A673 (cell line): ENCODE measurements around the gene ANP32A.
"Not testable (repeated sequence)": the region's sequence is repeated elsewhere in the genome, so short reads cannot be mapped to it uniquely, and the experiment has no call there.

Experiments used
- EZH2 ChIP-seq: fragments of 200-600 bp; sonication (generic); IDR thresholded peaks from 2 replicates; pipeline ENCODE4 v1.6.1; 2017; ENCODE audit warnings: borderline replicate concordance, low read depth, mild to moderate bottlenecking, mixed read lengths, antibody characterized with exemption, low read length; ENCODE audit not compliant: poor library complexity, severe bottlenecking
- TF ChIP-seq, protein P1 (sequence below): fragments of 300-800, 200-600 bp; sonication (generic); conservative IDR thresholded peaks from 2 replicates; pipeline ENCODE4 v1.5.1; 2017; ENCODE audit warnings: low read depth, mild to moderate bottlenecking, antibody characterized with exemption, low read length, moderate library complexity, mixed read lengths

DNA sequence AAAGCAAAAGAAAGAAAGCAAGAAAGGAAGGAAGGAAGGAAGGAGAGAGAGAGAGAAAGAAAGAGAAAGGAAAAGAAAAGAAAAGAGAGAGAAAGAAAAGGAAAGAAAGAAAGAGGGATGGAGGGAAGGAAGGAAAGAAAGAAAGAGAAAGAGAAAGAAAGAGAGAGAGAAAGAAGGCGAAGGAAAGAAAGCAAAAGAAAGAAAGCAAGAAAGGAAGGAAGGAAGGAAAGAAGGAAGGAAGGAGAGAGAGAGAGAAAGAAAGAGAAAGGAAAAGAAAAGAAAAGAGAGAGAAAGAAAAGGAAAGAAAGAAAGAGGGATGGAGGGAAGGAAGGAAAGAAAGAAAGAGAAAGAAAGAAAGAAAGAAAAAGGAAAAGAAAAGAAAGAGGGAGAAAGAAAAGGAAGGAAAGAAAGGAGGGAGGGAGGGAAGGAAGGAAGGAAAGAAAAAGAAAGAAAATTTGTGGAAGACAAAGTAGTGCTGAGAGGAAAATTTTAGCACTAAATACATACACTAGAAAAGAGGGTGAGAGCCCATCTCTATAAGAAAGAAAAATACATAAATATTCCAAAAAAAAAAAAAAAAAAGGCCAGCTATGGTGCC is 60.6 kb downstream of the ANP32A start:
- TF ChIP-seq, protein P1, sequence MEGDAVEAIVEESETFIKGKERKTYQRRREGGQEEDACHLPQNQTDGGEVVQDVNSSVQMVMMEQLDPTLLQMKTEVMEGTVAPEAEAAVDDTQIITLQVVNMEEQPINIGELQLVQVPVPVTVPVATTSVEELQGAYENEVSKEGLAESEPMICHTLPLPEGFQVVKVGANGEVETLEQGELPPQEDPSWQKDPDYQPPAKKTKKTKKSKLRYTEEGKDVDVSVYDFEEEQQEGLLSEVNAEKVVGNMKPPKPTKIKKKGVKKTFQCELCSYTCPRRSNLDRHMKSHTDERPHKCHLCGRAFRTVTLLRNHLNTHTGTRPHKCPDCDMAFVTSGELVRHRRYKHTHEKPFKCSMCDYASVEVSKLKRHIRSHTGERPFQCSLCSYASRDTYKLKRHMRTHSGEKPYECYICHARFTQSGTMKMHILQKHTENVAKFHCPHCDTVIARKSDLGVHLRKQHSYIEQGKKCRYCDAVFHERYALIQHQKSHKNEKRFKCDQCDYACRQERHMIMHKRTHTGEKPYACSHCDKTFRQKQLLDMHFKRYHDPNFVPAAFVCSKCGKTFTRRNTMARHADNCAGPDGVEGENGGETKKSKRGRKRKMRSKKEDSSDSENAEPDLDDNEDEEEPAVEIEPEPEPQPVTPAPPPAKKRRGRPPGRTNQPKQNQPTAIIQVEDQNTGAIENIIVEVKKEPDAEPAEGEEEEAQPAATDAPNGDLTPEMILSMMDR, result not testable (repeated sequence)
- not testable (repeated sequence) for TF ChIP-seq EZH2
